HG03039 (cell line): ENCODE data around the gene EIF2A.

Experiments used
- ATAC-seq: cut with Tn5 transposase; IDR thresholded peaks from one replicate; pipeline ENCODE4 v1.9.1; 2021; ENCODE audit warnings: mild to moderate bottlenecking, moderate library complexity; ENCODE audit not compliant: unreplicated experiment

The EIF2A gene

DNA sequence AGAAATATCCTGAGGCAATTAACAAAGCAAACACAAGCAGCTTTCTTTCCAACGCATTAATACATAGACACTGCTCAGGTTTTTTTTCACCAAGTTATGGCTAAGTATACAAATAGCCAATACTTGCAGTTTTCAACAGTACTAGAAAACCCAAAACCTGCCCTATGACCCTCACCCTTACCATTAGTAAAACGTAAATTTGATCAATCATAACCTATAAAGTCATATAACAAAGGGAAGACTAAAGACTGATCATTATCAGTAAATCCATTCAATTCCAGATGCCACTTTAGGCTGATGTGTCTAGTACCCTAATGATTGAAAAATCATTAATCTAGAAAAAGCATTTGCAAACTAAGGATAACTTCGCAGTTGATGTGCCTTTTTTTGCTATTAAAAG, 3.5 kb upstream of the EIF2A start:
- ATAC-seq, result no peak

- ATAC-seq, result no peak
These were observed 3.1 kb upstream of the EIF2A start for GRCh38 chr3:150543531-150543930.

DNA sequence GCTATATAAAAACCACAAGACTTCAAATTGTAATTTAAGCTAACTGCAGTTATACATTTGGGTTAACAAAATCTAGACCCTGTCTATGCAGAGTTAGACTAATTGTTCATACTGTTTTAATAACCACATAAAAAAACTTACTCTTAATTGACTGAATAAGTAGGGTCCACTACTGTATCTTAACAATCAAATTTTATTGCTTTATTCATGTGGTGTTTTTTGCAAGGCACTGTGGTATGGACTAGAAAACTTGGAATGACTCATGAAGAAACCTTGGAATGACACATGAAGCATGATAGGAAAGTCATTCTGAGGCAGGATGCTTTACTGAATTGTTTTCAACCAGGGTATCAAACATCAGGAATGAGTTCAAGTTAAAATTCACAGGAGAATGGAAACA, 2.5 kb upstream of the EIF2A start:
- ATAC-seq, result no peak

- no peak for ATAC-seq
These were observed 1.9 kb upstream of the EIF2A start for GRCh38 chr3:150544726-150545125.

GRCh38 chr3:150545419-150546225, 965 bp upstream of the EIF2A start:
- peak; percentile 8 for ATAC-seq

GRCh38 chr3:150547045-150547741, 606 bp downstream of the EIF2A start:
- ATAC-seq, result no peak

DNA sequence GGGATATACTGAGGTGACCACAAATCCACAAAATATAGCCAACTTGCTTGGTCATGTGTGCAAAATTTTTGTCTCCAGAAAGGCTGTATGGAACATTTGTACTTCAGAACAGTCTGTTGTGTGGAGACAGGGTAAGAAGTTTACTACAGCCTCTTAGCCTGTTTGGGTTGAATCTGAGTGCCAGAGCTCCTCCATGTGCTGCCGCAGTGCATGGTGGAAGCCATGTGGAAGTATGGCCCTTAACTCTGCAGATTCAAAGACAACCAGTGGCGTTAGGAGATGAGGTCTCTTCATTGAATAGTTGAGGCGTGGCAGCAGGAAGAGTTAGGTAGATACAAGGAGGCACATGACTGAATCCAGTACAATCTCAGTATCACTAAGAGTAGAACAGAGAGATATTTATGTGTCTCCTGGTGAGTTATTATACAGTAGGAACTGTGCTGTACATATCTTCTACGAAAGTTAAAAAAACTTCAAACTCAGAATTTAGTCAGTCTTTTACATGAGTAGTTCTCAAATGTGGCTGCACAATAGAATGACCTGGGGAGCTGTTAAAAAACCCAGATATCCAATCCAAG, 9.4 kb downstream of the EIF2A start:
- no peak for ATAC-seq

DNA sequence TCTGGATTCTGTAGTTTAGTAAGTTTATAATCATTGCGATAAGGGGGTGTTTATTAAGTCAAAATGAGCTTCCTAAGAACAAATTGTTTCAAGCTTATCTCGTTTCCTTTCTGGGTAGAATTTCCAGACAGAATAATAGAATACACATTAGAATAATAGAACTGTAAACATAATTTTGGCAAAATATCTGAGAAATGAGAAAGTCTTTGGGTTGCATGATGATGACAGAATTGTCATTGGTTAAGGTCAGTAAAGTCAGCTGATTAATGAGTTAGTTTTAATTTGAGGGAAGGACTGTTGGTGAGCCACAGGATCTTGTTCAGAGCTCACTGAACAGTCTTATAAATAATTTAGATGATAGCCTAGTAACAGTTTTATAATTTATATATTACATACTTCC, 10.2 kb downstream of the EIF2A start:
- no peak for ATAC-seq

DNA sequence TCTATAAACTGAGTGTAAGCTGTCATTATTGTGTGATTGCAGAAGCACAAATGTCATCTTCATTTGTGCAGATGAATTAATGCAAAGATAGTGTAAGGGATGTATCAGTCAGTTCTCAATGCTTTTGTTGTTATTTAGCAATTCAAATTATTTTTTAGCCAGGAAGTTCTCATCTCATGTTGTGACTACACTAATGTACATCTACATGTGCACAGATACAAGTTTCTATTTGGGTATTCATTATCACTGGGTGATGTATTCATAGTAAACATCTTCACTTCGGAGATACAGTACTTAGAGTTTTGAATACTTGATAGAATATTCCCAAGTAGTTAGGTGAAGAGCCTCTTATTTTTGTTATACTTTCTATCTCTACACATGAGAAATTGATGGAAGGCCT, 11.1 kb downstream of the EIF2A start:
- no peak for ATAC-seq

DNA sequence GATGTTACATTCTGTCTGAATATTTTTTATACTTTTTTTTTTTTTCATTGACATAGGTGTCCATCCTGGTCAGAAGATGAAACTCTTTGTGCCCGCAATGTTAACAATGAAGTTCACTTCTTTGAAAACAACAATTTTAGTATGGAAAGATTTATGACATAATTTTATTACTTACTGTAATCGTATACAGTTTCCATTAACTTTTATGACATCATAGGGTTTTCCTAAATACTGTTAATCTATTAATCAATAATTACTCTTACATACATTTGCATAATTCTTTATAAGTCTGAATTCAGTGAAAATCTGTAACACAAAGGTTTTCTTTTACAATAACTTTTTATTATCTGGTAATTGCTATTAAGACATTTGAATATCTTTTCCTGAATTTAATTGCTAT, 17.7 kb downstream of the EIF2A start:
- no peak for ATAC-seq

GRCh38 chr3:150567328-150567727, 20.7 kb downstream of the EIF2A start:
- no peak for ATAC-seq

DNA sequence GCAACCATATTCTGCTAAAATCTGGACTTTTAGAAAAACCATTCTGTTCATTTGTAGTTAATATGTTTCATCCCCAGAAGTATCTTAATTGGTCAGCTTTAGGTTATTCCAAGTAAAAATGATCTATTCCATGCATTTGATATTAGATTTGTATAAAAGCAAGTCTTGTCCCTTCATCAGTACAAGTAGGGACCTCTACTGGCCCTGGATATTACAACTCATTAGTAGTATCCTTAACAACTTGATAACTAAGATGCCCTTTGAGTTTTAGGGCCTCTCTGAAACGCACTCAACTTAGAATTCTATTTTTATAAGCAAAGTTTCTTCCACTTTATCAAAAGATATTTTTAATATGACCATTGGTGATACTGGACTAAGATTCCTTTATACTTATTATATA, 31.3 kb downstream of the EIF2A start:
- no peak for ATAC-seq

DNA sequence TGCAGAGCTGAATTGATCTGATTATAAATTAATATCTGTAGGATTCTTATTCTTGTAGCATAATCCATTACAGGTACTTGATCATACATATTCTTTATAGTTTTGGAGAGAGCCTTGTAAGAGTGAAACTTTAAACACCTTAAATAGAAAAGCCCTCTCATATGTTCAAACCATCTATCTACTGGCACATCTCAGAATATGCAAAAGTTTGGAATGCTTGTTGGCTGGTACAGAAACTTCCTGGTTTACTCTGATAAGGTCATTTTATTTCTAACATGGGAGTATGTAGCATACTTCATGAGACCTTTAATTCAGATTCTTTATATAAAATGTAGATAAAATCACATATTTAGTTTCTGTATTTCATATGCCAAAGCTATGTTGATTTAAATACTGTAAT, 34.6 kb downstream of the EIF2A start:
- ATAC-seq, result no peak

DNA sequence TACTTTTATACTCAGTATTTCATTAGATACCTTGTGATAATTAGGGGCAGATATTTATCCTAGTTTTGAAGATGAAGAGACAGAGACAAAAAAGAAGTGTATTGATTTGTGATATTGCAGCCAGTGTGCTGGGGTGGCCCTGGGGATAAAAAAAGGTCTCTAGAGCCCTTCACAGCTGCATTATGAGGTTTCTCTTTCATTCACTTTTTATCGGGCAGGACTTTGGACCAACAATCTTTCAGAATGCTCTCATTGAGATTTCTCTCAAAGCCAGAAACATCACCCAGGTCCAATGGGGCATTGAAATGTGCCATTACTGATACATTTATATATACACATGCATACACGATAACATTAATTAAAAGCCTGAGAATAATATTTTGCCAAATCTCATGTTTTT, 36.0 kb downstream of the EIF2A start:
- peak; percentile 43 for ATAC-seq

- ATAC-seq, result no peak
These were observed 36.4 kb downstream of the EIF2A start for GRCh38 chr3:150583028-150583427.

- ATAC-seq, result no peak
These were observed 41.6 kb downstream of the EIF2A start for GRCh38 chr3:150588027-150588830.

- no peak for ATAC-seq
These were observed 43.2 kb downstream of the EIF2A start for GRCh38 chr3:150589759-150590158.

- no peak for ATAC-seq
These were observed 47.6 kb downstream of the EIF2A start for GRCh38 chr3:150594150-150594549.

DNA sequence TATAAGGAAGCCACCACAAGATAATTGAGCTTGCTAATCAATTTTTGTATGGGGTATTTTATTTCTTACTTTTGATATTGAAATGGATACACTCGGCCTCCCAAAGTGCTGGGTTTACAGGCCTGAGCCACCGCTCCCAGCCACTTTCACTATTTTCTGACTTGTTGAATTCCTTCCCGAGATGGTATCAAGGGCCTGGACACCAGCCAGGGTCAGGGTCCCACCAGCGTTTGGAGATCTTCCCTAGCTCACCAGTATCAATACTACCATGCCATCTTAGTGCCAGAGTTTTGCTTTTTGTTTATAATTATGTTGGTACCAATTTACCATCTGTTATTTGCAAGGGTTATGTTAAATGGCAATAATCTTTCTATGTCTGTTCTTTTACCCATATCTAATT, 51.1 kb downstream of the EIF2A start:
- no peak for ATAC-seq

DNA sequence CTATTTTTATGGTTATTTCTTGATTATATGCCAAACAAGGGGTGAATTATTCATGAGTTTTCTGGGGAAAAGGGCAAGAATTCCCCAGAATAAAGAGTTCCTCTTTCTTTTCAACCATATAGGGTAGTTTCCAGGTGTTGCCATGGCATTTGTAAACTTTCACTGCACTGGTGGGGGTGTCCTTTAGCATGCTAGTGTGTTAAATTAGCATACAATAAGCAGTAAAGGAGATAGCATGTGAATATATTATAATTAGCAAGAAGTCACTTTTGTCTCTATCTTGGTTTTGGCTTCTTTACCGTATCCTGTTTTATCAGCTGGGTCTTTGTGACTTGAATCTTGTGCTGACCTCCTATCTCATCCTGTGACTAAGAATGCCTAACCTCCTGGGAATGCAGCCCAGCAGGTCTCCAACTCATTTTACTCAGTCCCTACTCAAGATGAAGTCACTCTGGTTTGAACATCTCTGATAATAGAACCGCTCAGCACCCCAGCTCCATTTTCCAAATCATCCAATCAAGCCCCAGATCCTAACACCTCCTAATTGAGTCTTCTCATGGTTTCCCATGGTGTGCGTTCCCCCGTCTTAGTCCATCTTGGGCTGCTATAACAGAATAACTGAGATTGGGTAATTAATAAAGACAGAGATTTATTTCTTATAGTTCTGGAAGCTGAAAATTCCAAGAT, 53.2 kb downstream of the EIF2A start:
- no peak for ATAC-seq
